WTC11 (cell line): ENCODE measurements around the gene SLC6A5. TPM values are rescaled to one million over a fixed set of nuclear protein-coding genes. Genes with fewer than 3 reads are reported as not detected.

Source experiments
- ARID4B ChIP-seq: sonication (generic); formaldehyde crosslinking; IDR thresholded peaks from 2 replicates; pipeline ENCODE4 v1.8.0; 2023; ENCODE audit warnings: missing genetic modification reagents, mild to moderate bottlenecking, borderline replicate concordance
- CTCF ChIP-seq: fragments of 200-600 bp; IDR thresholded peaks from 2 replicates; pipeline ENCODE4 v1.8.0; 2022; ENCODE audit warnings: antibody characterized with exemption
- ELF4 ChIP-seq: sonication (generic); formaldehyde crosslinking; IDR thresholded peaks from 2 replicates; pipeline ENCODE4 v1.8.1; 2022; ENCODE audit warnings: low read depth, mild to moderate bottlenecking, moderate library complexity, missing genetic modification reagents
- ERG ChIP-seq: fragments of 250-450 bp; sonication (Bioruptor Pico); IDR thresholded peaks from 2 replicates; pipeline ENCODE4 v1.8.0; 2021; ENCODE audit warnings: mild to moderate bottlenecking
- ETV6 ChIP-seq: sonication (generic); formaldehyde crosslinking; IDR thresholded peaks from 2 replicates; pipeline ENCODE4 v1.8.1; 2022; ENCODE audit warnings: mild to moderate bottlenecking, missing genetic modification reagents
- HMGA2 ChIP-seq: fragments of 250-450 bp; sonication (Bioruptor Pico); IDR thresholded peaks from 2 replicates; pipeline ENCODE4 v1.4.0; 2021; ENCODE audit warnings: mild to moderate bottlenecking, moderate library complexity
- IRF1 ChIP-seq: sonication (generic); formaldehyde crosslinking; IDR thresholded peaks from 2 replicates; pipeline ENCODE4 v1.8.0; 2023; ENCODE audit warnings: missing genetic modification reagents
- IRF2 ChIP-seq: sonication (generic); formaldehyde crosslinking; IDR thresholded peaks from 2 replicates; pipeline ENCODE4 v1.8.0; 2022; ENCODE audit warnings: low read depth, missing genetic modification reagents, borderline replicate concordance
- MYBL2 ChIP-seq: sonication (generic); formaldehyde crosslinking; IDR thresholded peaks from 2 replicates; pipeline ENCODE4 v1.8.1; 2023; ENCODE audit warnings: mild to moderate bottlenecking, moderate library complexity, missing genetic modification reagents
- NFYB ChIP-seq: sonication (generic); formaldehyde crosslinking; conservative IDR thresholded peaks from 2 replicates; pipeline ENCODE4 v1.8.0; 2022; ENCODE audit warnings: low read depth, missing genetic modification reagents
- NR2C2 ChIP-seq: sonication (generic); formaldehyde crosslinking; IDR thresholded peaks from 2 replicates; pipeline ENCODE4 v1.8.0; 2022; ENCODE audit warnings: mild to moderate bottlenecking, missing genetic modification reagents
- OVOL2 ChIP-seq: fragments of 250-450 bp; sonication (Bioruptor Pico); IDR thresholded peaks from 2 replicates; pipeline ENCODE4 v1.9.0; 2021; ENCODE audit warnings: mild to moderate bottlenecking, borderline replicate concordance
- RELA ChIP-seq: sonication (generic); formaldehyde crosslinking; IDR thresholded peaks from 2 replicates; pipeline ENCODE4 v1.8.1; 2022; ENCODE audit warnings: missing genetic modification reagents, mild to moderate bottlenecking, borderline replicate concordance
- RORB ChIP-seq: fragments of 250-450 bp; sonication (Bioruptor Pico); IDR thresholded peaks from 2 replicates; pipeline ENCODE4 v1.9.0; 2021; ENCODE audit warnings: mild to moderate bottlenecking
- SP1 ChIP-seq: sonication (generic); formaldehyde crosslinking; conservative IDR thresholded peaks from 2 replicates; pipeline ENCODE4 v1.8.1; 2022; ENCODE audit warnings: missing genetic modification reagents
- USF2 ChIP-seq: sonication (generic); formaldehyde crosslinking; IDR thresholded peaks from 2 replicates; pipeline ENCODE4 v1.8.1; 2023; ENCODE audit warnings: mild to moderate bottlenecking, missing genetic modification reagents, moderate library complexity
- ZBTB43 ChIP-seq: sonication (generic); formaldehyde crosslinking; IDR thresholded peaks from 2 replicates; pipeline ENCODE4 v1.8.1; 2023; ENCODE audit warnings: mild to moderate bottlenecking, missing genetic modification reagents
- ZNF263 ChIP-seq: sonication (generic); formaldehyde crosslinking; IDR thresholded peaks from 2 replicates; pipeline ENCODE4 v1.8.1; 2022; ENCODE audit warnings: low read depth, mild to moderate bottlenecking, moderate library complexity, missing genetic modification reagents
- ZNF396 ChIP-seq: fragments of 250-450 bp; sonication (Bioruptor Pico); IDR thresholded peaks from 2 replicates; pipeline ENCODE4 v1.8.0; 2021; ENCODE audit warnings: mild to moderate bottlenecking, moderate library complexity, borderline replicate concordance
- ZNF532 ChIP-seq: fragments of 250-450 bp; sonication (Bioruptor Pico); IDR thresholded peaks from 2 replicates; pipeline ENCODE4 v1.9.0; 2021; ENCODE audit warnings: mild to moderate bottlenecking, borderline replicate concordance
- total RNA-seq: library from RNA; stranded (reverse); gene quantifications from 3 replicates; pipeline ENCODE4 v1.2.3, GENCODE V29; 2021

Gene SLC6A5
- total RNA-seq, 1 experiment from 2014 or later = not detected

- TF ChIP-seq OVOL2 (CRISPR knock-in tag) (no peak), CTCF (peak; percentile 95), ZNF532 (no peak), NFYB (CRISPR knock-in tag) (no peak), ERG (CRISPR knock-in tag) (no peak), USF2 (CRISPR knock-in tag) (no peak), ELF4 (CRISPR knock-in tag) (no peak), ARID4B (CRISPR knock-in tag) (no peak), SP1 (CRISPR knock-in tag) (peak; percentile 51; the same call in 1 of the 2 replicates), NR2C2 (CRISPR knock-in tag) (no peak), ETV6 (CRISPR knock-in tag) (peak; percentile 69), IRF2 (CRISPR knock-in tag) (no peak), RORB (no peak), RELA (CRISPR knock-in tag) (no peak), HMGA2 (no peak), IRF1 (no peak), ZBTB43 (CRISPR knock-in tag) (no peak), MYBL2 (CRISPR knock-in tag) (no peak), ZNF396 (CRISPR knock-in tag) (no peak), ZNF263 (CRISPR knock-in tag) (no peak)
- TF ChIP-seq, all 79 proteins: peak for 5
Measured at GRCh38 chr11:20609727-20610707, 10.6 kb downstream of the SLC6A5 start (continued).
